ENCODE measurements around the gene CCNB1.

The CCNB1 gene

DNA sequence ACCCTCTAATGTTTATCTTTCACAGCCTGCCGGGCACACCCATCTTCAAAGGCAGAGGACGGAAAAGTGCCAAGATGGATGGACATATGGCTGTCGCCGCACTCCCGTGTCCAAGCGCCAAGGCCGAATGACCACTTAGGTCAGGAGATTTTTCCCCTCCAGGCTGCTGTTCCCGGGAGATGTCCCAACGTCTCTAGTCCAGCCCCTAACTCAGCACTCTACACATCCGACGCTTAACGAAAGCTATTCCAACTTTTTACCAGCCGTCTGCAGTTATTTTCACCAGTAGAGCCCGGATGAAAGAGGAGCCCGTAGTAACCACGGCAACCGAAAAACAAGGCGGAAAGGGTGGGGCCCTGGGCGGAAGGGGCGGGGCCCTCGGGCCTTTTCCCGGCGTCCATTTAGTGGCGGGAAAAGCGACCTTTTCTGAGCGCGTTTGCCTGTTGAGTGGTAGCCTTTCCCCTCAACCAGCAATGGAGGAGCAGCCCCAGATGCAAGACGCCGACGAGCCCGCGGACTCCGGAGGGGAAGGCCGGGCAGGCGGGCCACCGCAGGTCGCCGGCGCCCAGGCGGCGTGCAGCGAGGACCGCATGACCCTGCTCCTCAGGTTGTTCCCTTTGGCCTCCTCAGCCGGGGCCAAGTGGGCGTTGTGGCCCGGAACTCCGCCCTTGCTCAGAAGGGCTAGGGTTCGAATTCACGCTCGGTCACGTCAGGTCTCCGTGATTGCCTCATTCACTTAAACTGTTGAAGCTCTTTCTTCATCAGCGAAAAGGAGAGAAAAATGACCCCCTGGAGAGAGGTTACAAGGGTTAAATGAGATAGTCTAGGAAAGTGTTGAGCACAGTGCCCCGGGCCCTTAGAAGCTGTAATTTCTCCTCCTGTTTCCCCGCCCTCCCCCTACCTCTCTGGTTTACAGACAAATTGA is 22.5 kb downstream of the CCNB1 start, which contains the start of gene CENPH (continued):
- TF ChIP-seq ZNF76 (tag by site-specific recombination; IDR thresholded peaks at IDR 0.05; ENCODE audit: borderline replicate concordance, low read depth) (peak; percentile 88), ZNF426 (tag by site-specific recombination; IDR thresholded peaks at IDR 0.05) (no peak), ZNF777 (tag by site-specific recombination; IDR thresholded peaks at IDR 0.05; ENCODE audit: borderline replicate concordance) (no peak), BCL11A (tag by site-specific recombination; IDR thresholded peaks at IDR 0.05; ENCODE audit: low read depth) (no peak), ZNF692 (tag by site-specific recombination; IDR thresholded peaks at IDR 0.05) (peak; percentile 82), ZNF157 (tag by site-specific recombination; IDR thresholded peaks at IDR 0.05) (no peak), ZBTB8A (tag by site-specific recombination; IDR thresholded peaks at IDR 0.05) (peak; percentile 98), ZNF48 (tag by site-specific recombination; IDR thresholded peaks at IDR 0.05) (no peak), ZNF114 (tag by site-specific recombination; IDR thresholded peaks at IDR 0.05) (no peak), ZNF274 (IDR thresholded peaks at IDR 0.05; ENCODE audit: low read length) (no peak), ZNF274 (tag by site-specific recombination; IDR thresholded peaks at IDR 0.05; ENCODE audit: borderline replicate concordance) (no peak), EGR2 (tag by site-specific recombination; IDR thresholded peaks at IDR 0.05; ENCODE audit: low read depth) (peak; percentile 69), ZNF747 (tag by site-specific recombination; IDR thresholded peaks at IDR 0.05) (no peak), MEIS1 (CRISPR knock-in tag; IDR thresholded peaks at IDR 0.05; ENCODE audit: borderline replicate concordance) (no peak), SETDB1 (IDR thresholded peaks at IDR 0.05; ENCODE audit: insufficient read length, low read length) (peak; percentile 25), ZNF610 (tag by site-specific recombination; IDR thresholded peaks at IDR 0.05; ENCODE audit: borderline replicate concordance) (peak; percentile 63; the same call in 1 of the 2 replicates), ZBTB48 (tag by site-specific recombination; IDR thresholded peaks at IDR 0.05) (peak; percentile 91), ZBTB17 (tag by site-specific recombination; IDR thresholded peaks at IDR 0.05) (peak; percentile 66), AEBP2 (tag by site-specific recombination; IDR thresholded peaks at IDR 0.05; ENCODE audit: borderline replicate concordance) (no peak), ZNF211 (tag by site-specific recombination; IDR thresholded peaks at IDR 0.05; ENCODE audit: low read depth) (no peak), ZNF785 (tag by site-specific recombination; IDR thresholded peaks at IDR 0.05) (no peak), ZNF843 (tag by site-specific recombination; IDR thresholded peaks at IDR 0.05) (peak; percentile 41; the same call in 1 of the 2 replicates), ZNF266 (tag by site-specific recombination; IDR thresholded peaks at IDR 0.05; ENCODE audit: low read depth) (no peak), KLF8 (tag by site-specific recombination; IDR thresholded peaks at IDR 0.05) (peak; percentile 97), ZNF341 (tag by site-specific recombination; IDR thresholded peaks at IDR 0.05; ENCODE audit: low read depth) (peak; percentile 95), ZNF830 (tag by site-specific recombination; IDR thresholded peaks at IDR 0.05; ENCODE audit: low read depth) (no peak), ZNF518A (tag by site-specific recombination; conservative IDR thresholded peaks at IDR 0.05; ENCODE audit: low read depth) (peak; percentile 60), WT1 (tag by site-specific recombination; IDR thresholded peaks at IDR 0.05) (no peak)
- TF ChIP-seq, protein P1, sequence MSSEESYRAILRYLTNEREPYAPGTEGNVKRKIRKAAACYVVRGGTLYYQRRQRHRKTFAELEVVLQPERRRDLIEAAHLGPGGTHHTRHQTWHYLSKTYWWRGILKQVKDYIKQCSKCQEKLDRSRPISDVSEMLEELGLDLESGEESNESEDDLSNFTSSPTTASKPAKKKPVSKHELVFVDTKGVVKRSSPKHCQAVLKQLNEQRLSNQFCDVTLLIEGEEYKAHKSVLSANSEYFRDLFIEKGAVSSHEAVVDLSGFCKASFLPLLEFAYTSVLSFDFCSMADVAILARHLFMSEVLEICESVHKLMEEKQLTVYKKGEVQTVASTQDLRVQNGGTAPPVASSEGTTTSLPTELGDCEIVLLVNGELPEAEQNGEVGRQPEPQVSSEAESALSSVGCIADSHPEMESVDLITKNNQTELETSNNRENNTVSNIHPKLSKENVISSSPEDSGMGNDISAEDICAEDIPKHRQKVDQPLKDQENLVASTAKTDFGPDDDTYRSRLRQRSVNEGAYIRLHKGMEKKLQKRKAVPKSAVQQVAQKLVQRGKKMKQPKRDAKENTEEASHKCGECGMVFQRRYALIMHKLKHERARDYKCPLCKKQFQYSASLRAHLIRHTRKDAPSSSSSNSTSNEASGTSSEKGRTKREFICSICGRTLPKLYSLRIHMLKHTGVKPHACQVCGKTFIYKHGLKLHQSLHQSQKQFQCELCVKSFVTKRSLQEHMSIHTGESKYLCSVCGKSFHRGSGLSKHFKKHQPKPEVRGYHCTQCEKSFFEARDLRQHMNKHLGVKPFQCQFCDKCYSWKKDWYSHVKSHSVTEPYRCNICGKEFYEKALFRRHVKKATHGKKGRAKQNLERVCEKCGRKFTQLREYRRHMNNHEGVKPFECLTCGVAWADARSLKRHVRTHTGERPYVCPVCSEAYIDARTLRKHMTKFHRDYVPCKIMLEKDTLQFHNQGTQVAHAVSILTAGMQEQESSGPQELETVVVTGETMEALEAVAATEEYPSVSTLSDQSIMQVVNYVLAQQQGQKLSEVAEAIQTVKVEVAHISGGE (tag by site-specific recombination; conservative IDR thresholded peaks at IDR 0.05; ENCODE audit: low read depth), result peak; percentile 66

All from HEK293 (cell line).